MM.1S (cell line): ENCODE results near the gene PELO.

Experiments used
- CTCF ChIP-seq: fragments of 300-600 bp; sonication (generic); IDR thresholded peaks from 2 replicates; pipeline ENCODE4 v1.5.1; 2016; ENCODE audit warnings: antibody characterized with exemption, low read length, mixed read lengths
- EZH2 ChIP-seq: fragments of 300-600 bp; sonication (generic); optimal IDR thresholded peaks from 2 replicates; pipeline ENCODE3; 2017; ENCODE audit warnings: low read depth, mild to moderate bottlenecking, antibody characterized with exemption, low read length, mixed read lengths
- EZH2phosphoT487 ChIP-seq: fragments of 300-600 bp; sonication (generic); IDR thresholded peaks from 2 replicates; pipeline ENCODE4 v1.6.1; 2018; ENCODE audit warnings: antibody characterized with exemption, low read length

- TF ChIP-seq CTCF, result no peak
- TF ChIP-seq EZH2, result no peak
- TF ChIP-seq EZH2phosphoT487, result no peak
Observed at GRCh38 chr5:52809884-52810283, 22.2 kb downstream of the PELO start.
